ENCODE data around the gene SWT1.

The SWT1 gene

DNA sequence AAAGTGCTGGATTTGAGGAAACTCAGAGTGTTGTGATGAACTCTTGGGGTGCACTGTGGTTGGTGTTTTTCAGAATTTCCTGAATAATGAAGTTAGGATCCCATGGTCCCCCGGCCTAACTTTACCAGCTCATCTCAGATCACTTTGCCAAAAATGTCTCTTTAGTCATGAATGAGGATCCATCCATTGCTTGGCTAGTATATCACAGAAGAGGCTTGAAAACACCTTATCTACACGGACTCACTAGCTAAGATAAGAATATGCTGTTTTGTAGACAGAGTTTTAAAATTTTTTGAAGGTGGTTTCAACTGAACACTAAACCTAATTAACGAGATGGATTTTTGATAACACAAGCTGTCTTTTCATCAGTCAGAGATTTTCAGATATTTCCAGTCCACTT lies 106.3 kb downstream of the SWT1 start:
- no peak for TF ChIP-seq CTCF (IDR thresholded peaks at IDR 0.05)

- TF ChIP-seq CTCF (IDR thresholded peaks at IDR 0.05): no peak
Measured at GRCh38 chr1:185263780-185264179, 106.8 kb downstream of the SWT1 start.

- no peak for TF ChIP-seq CTCF (IDR thresholded peaks at IDR 0.05)
Measured at GRCh38 chr1:185265314-185265713, 108.3 kb downstream of the SWT1 start.

DNA sequence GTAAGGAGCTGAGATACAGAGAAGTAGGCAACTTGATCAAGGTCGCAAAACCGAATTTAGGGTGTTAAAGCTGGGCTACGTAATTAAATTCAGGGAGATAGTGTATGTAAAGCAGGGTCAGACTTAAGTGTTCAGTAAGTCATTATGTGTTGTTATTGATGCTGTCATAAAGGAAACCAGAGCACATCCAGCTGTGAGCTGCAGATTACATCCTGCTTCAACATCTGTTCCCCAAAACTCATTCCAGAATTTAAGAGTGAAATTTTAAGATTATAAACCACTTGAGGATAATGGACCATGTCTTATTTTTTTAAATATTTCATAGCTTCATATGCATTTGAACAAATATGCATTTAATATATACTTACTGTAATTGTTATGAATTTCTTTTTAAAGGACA lies 110.3 kb downstream of the SWT1 start:
- no peak for TF ChIP-seq CTCF (IDR thresholded peaks at IDR 0.05)

GRCh38 chr1:185267701-185268100 lies 110.7 kb downstream of the SWT1 start:
- TF ChIP-seq CTCF (IDR thresholded peaks at IDR 0.05): no peak

DNA sequence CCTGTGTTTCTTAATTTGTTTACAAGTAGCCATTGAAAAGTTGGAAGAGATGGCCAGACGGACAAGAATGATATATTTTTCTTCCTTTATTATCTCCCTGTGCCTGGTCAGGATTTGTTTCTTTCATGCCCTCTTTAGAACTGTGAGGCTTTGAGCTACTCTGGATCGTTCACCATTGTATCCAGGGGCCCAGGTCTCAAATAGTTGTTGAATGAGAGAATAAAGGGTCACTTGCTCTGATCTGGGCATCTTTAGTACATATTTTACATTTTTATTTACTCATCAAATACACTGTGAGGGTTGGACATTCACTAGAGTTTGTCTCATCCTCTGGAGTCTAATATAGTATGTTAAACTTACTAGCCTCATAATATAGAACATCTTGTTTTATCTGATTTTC lies 111.4 kb downstream of the SWT1 start:
- TF ChIP-seq CTCF (IDR thresholded peaks at IDR 0.05): no peak

DNA sequence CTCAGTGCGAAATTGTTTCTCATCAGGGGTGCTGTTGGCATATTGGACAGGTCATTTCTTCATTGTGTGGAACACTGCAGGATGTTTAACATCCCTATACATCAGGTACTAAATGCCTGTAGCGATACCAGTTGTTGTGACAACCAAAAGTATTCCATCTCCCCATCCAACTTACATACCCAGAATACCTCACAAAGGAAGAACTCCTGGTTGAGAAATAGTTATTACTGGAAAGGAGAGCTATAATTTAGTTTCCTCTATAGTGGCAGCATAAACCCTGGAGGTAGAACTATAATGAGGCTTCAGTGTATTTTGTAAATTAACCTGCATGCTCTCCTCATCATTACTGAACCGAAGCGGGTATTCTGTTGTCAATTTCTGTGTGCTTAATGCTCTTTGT lies 115.0 kb downstream of the SWT1 start:
- TF ChIP-seq CTCF (IDR thresholded peaks at IDR 0.05): no peak

DNA sequence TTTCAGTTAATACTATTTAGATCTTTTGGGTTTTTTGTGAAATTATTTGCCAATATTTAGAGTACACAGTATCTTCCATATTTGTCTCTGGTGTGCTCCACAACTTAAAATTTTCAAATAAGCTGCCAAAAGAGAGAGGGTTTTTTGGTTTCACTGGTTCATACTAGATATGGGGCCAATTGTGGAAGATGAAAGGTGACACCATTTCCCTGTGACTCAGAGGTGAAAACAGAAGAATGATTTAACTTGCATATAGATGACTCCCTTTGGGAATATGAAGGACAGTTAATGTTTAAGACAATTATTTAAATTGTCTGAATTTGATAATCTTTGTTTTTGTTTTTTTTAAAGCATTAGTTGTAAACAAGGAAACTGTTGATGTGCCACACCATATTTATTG lies 122.6 kb downstream of the SWT1 start:
- no peak for TF ChIP-seq CTCF (IDR thresholded peaks at IDR 0.05)
